Cardiac septum (tissue), 1 donor: ENCODE results near the gene MSI2. TPM values are rescaled to one million over a fixed set of nuclear protein-coding genes. Genes with fewer than 3 reads are reported as not detected.

Experiments used
- DNase-seq: peaks from one replicate; pipeline ENCODE4 v3.0.0-alpha.2; 2020; ENCODE audit warnings: low spot score
- intact Hi-C: fragments of 100-400 bp; cut with DNase I; formaldehyde crosslinking; loops from one replicate; pipeline ENCODE4 v1.14.0; 2022
- total RNA-seq: library from RNA; stranded (reverse); fragmentation: NEBNext Ultra II Directional; extraction: Animal tissue kit (Norgen Biotek cat#: 25700); gene quantifications from one replicate; pipeline ENCODE4 v1.2.1, GENCODE V29; 2021
- donor health status: DM: no; HTN: no; CAD: no.

MSI2 gene
- total RNA-seq, 1 donor from 2014 or later: 112 TPM

DNA sequence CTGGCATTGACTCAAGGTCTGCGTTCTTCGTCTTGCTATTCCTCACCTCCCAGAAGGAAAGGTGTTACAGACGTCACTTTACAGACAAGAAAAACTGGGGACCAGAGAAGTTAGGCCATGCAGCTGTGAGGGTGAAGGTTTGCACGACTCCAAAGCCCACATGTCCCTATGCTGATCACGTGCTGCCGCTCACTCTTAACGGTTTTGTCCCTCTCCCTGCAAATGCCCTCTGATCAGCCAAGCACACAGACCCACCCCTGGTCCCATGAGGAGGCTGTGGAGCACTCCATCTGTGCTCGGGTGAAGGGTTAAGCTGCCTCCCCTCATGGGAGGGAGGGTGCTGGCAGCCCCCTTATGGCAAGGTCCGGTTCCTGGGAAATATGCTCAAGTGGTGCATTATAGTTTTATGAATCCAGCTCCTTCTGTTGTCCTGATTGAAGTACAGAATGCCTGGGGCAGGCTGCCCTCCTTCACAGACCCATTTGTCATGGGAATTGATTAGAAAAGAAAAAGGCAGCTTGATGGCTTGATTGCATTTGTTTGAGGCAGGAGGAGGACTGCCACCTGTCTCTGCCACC is 470.0 kb downstream of the MSI2 start:
- intact Hi-C loops: no loop called here
- DNase-seq: no peak

DNA sequence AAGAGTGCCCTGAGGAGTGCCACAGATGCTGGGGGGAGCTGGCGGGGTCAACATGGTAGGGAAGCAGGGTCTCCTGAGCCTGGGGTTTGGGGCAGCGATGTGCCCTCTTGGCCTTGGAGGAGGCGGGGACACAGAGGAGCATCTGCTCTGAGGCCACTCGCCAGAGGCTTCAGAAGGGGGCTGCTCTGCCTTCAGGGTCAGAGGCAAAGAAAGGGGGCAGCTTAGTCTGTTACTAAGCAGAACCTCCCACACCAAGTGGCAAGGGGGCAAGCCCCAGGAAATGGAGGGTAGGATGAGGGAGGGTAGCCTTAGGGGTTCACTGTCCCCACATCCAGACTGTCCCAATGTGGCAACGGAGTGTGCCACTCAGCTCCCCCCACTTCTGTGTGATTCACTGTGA is 470.5 kb downstream of the MSI2 start:
- intact Hi-C loops: no loop called here

DNA sequence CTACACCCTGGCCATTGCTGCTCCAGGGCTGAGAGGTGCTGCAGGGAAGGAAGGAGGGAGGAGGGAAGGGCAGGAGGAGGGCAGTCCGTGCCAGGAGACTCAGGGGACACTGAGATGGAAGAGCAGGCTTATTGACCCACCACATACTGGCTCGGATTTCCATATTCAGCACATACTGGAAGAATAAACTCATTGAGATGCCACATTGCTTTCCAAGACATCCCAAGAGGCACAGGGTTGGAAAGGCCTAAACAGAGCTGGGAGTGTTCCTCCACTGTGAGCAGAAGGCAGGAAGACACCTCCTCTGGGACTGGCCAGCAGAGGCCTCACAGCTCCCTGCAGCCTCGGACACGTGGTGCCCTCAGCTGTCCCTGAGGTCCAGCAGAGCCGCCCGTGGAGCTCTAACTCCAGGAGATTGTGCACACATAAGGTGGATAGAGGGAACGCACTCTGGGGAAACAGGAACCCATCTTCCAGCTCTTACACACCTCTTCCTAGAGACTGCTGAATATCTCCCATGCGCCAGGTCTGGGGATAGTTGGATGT is 471.4 kb downstream of the MSI2 start:
- intact Hi-C loops: no loop called here
- DNase-seq: no peak

More for the DNA sequence above, 470.5 kb downstream of the MSI2 start:
- no peak for DNase-seq

DNA sequence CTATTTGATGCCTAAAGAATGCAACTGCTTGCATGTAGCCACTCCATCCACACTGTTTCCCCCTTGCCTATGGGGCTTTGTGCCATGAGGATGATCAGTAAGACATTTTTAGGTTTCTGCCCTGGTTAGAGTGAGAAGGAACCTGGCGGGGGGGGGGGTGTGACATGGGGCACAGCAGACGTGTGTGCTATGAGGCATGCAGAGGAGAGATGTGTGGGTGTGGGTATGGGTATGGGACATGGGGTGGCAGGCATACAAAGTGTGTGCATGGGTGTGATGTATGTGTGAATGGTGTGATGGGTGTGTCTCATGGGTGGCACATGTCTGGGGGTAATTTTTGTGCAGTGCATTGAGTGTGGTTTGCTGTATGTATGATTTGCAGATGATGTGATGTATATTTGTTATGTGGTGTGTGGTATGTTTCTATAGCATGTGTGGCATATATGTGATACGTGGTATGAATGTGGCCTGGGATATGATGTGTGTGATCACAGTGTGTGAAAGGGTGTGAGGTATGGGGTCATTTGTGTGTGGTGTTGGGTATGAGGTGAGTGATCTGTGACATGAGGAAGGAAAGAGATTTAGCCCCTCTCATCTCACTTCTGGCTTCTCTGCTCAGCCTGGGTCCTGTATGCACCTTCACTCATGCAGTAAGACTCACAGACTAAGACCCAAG is 473.8 kb downstream of the MSI2 start:
- intact Hi-C loops: no loop called here
- no peak for DNase-seq

DNA sequence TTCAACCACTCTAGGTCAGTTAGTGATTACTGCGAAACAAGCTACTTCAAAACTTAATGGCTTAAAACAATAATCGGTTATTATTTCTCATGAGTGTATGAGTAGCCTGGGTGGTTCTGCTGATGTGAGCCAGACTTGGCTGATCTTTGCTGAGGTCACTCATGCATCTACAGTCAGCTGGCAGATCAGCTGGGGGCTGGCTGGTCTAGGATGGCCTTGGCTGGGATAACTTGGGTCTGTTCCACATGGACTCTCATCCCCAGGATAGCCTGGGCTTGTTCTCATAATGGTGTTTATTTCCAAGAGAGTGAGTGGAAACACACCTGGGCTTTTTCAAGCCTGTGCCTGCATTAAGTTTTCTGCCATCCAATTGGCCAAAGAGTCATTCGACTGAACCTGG is 475.7 kb downstream of the MSI2 start:
- no peak for DNase-seq
- intact Hi-C loops: no loop called here

DNA sequence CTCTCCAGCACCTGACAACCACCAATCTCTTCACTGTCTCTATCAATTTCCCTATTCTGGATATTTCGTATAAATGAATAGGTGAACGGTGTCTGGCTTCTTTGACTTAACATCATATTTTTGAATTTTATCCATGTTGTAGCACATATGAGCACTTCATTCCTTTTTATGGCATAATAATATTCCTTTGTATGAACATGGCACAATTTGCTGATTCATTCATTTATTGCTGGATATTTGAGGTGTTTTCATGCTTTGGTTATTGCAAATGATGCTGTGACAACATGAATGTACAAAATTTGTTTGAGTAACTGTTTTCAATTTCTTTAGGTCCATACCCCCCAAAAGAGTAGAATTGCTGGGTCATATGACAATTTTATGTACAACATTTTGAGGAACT is 476.8 kb downstream of the MSI2 start:
- DNase-seq: no peak
- intact Hi-C loops: no loop called here

Other genes with a start within 250 kb of the MSI2 start
- gene AKAP1, start 171.3 kb upstream of the MSI2 start, total RNA-seq: 108 TPM